Activated T-cell treated with anti-CD3 and anti-CD28 coated beads, Interleukin-2, amount 50 U/mL, for 72 hours (primary cell): ENCODE results near the gene BRAP. TPM values are rescaled to one million over a fixed set of nuclear protein-coding genes. Genes with fewer than 3 reads are reported as not detected.
A peak's percentile ranks its signal among the peaks of the same experiment; 100 is the strongest.
"Not testable (repeated sequence)": the region's sequence is repeated elsewhere in the genome, so short reads cannot be mapped to it uniquely, and the experiment has no call there.

ENCODE experiments used
- ATAC-seq, 2 donors: fragments of 150-1000 bp; cut with Tn5 transposase; replicated peaks in 1 of 2; 2 replicates each; pipeline ENCODE4 v1.10.0; 2021; ENCODE audit warnings: moderate library complexity in 2 of 2, mild to moderate bottlenecking in 1 of 2
- DNase-seq, 2 donors: peaks; one replicate each; pipeline ENCODE4 v3.0.0; 2021 to 2022; ENCODE audit warnings: mixed read lengths in 1 of 2
- H3K27ac Mint-ChIP-seq: one replicate; pipeline ENCODE4 v1.8.0; 2022; ENCODE audit warnings: mild to moderate bottlenecking, moderate library complexity, mixed read lengths
- H3K27me3 Mint-ChIP-seq: one replicate; pipeline ENCODE4 v1.8.0; 2022; ENCODE audit warnings: low read depth, mixed read lengths
- H3K36me3 Mint-ChIP-seq, 2 donors: one replicate each; pipeline ENCODE4 v1.8.0; 2022; ENCODE audit warnings: mixed read lengths in 2 of 2, mild to moderate bottlenecking in 1 of 2; ENCODE audit not compliant: insufficient read depth in 2 of 2
- H3K4me1 Mint-ChIP-seq: one replicate; pipeline ENCODE4 v1.8.0; 2022; ENCODE audit warnings: low read depth, mixed read lengths
- H3K4me3 Mint-ChIP-seq, 2 donors: one replicate each; pipeline ENCODE4 v1.8.0; 2022; ENCODE audit warnings: mild to moderate bottlenecking in 2 of 2, mixed read lengths in 2 of 2, moderate library complexity in 2 of 2
- H3K9me3 Mint-ChIP-seq, 2 donors: one replicate each; pipeline ENCODE4 v1.8.0; 2022; ENCODE audit warnings: mixed read lengths in 2 of 2
- total RNA-seq, 2 donors: library from RNA; stranded (reverse); gene quantifications; one replicate each; pipeline ENCODE4 v1.2.3, GENCODE V29; 2022

BRAP gene, protein sequence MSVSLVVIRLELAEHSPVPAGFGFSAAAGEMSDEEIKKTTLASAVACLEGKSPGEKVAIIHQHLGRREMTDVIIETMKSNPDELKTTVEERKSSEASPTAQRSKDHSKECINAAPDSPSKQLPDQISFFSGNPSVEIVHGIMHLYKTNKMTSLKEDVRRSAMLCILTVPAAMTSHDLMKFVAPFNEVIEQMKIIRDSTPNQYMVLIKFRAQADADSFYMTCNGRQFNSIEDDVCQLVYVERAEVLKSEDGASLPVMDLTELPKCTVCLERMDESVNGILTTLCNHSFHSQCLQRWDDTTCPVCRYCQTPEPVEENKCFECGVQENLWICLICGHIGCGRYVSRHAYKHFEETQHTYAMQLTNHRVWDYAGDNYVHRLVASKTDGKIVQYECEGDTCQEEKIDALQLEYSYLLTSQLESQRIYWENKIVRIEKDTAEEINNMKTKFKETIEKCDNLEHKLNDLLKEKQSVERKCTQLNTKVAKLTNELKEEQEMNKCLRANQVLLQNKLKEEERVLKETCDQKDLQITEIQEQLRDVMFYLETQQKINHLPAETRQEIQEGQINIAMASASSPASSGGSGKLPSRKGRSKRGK
- total RNA-seq: 10 to 100 TPM; 20.2 to 32.1 TPM

DNA sequence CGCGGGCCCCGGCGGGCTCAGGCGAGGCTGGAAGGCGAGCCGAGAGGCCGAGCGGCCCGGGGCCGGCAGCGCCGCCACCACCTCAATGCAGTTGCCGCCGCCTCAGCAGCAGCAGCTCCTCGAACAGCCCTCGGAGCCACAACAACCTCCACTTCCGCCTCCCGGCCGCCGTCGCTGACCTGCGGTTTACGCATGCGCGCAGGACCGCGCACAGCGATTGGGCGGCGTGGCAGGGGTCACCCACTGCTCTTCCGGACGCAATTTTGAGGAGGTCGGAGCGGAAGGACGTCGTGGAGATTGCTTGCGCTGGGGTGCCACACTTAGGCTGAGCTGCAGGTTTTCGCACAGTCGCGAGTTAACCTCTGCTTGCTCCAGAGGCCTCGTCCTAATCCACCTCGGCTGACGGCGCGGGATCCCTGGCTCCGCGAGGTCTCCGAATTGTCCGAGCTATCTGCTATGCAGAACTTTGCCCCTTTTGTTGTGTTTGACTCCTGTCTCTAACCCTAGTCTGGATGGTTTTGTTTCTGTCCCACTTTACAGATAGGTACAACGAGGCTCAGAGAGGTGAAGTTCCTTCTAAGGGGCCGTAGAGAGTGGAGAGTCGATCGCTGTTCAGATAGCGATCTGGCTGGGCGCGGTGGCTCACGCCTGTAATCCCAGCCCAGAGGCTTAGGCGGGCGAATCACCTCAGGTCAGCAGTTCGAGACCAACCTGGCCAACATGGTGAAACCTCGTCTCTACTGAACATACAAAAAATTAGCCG is at the start of gene BRAP, which contains the start of gene ACAD10:
Gene BRAP (minus strand): TSS at position 146 of the 763 bp plus-strand sequence. CDS start 164 bp downstream, outside the sequence.
Gene ACAD10 (plus strand): TSS at position 243 of the 763 bp plus-strand sequence. CDS start 6,657 bp downstream, outside the sequence.
- Mint-ChIP-seq H3K27ac (peak within 1 kb of the TSS; percentile 99), H3K4me1 (peaks cover 37% of the 10 kb centered on the region), H3K36me3 (peaks cover 11 to 19% of the 10 kb centered on the region in 2 donors), H3K9me3 (no peaks in the 10 kb centered on the region), H3K27me3 (no peaks in the 10 kb centered on the region), H3K4me3 (peak within 1 kb of the TSS; percentile 92 to 97)
- ATAC-seq (peak; percentile 97), DNase-seq (peak; percentile 96 to 97)

DNA sequence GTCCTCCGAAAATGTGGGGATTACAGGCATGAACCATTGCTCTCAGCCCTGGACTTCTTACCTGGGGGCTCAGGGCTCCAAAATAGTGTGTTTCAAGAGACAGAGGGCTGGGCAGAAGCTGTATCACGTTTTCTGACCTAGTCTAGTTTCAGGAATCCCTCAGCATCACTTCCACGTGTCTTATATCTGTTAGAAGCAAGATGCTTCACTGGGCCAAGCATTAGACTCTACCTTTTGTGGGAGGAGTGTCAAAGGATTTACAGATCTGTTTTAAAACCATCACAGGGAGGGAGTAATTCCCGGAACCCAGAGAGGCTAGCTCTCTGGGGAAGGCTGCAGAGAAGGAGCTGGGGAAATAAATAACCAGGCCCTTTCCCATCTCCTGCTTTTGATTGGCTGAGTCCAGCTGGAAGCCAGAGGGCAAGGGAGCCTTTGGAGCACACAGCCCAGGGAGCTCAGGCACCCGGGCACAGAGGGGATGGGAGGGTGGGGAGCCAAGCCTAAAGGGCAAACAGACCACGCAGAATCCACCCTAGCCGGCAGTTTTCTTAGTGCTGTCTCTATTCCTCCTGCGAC is 47.7 kb upstream of the BRAP start:
- no peaks in the 10 kb centered on the region for H3K4me1 Mint-ChIP-seq
- H3K27ac Mint-ChIP-seq: no peak overlapping the region
- no peaks in the 10 kb centered on the region for H3K9me3 Mint-ChIP-seq
- H3K36me3 Mint-ChIP-seq: peaks cover 3 to 6% of the 10 kb centered on the region in 2 donors
- H3K4me3 Mint-ChIP-seq: no peak overlapping the region
- DNase-seq (no peak), ATAC-seq (no peak)
- no peaks in the 10 kb centered on the region for H3K27me3 Mint-ChIP-seq

- no peaks in the 10 kb centered on the region for H3K4me1 Mint-ChIP-seq
- H3K4me3 Mint-ChIP-seq: no peak overlapping the region
- no peaks in the 10 kb centered on the region for H3K27me3 Mint-ChIP-seq
- H3K36me3 Mint-ChIP-seq: peaks cover 3 to 6% of the 10 kb centered on the region in 2 donors
- ATAC-seq (no peak), DNase-seq (no peak)
- no peaks in the 10 kb centered on the region for H3K9me3 Mint-ChIP-seq
- H3K27ac Mint-ChIP-seq: no peak overlapping the region
Measured at GRCh38 chr12:111732786-111733185, 47.0 kb upstream of the BRAP start.

GRCh38 chr12:111730420-111730819 is 44.7 kb upstream of the BRAP start:
- Mint-ChIP-seq H3K27ac (no peak overlapping the region), H3K9me3 (no peaks in the 10 kb centered on the region), H3K27me3 (no peaks in the 10 kb centered on the region), H3K36me3 (peaks cover 2 to 4% of the 10 kb centered on the region in 2 donors), H3K4me3 (no peak overlapping the region), H3K4me1 (no peaks in the 10 kb centered on the region)
- ATAC-seq: no peak
- DNase-seq: no peak

DNA sequence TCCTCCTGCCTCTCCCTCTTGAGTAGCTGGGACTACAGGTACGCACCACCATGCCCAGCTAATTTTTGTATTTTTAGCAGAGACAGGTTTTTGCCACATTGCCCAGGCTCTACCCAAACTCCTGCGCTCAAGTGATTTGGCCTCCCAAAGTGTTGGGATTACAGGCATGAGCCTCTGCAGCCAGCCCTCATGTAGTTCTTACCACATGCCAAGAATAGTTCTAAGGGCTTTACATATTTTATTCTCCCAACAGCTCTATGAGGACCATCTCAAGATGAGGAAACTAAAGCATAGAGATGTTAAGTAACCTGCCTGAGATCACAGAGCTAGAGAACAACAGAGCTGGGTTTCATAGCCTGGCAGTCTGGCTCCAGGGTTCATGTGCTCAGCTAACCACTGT is 43.0 kb upstream of the BRAP start:
- H3K4me3 Mint-ChIP-seq: no peak overlapping the region
- ATAC-seq (no peak), DNase-seq (no peak)
- H3K36me3 Mint-ChIP-seq: peaks cover 2 to 8% of the 10 kb centered on the region in 2 donors
- H3K4me1 Mint-ChIP-seq: no peaks in the 10 kb centered on the region
- H3K9me3 Mint-ChIP-seq: no peaks in the 10 kb centered on the region
- no peak overlapping the region for H3K27ac Mint-ChIP-seq
- no peaks in the 10 kb centered on the region for H3K27me3 Mint-ChIP-seq

GRCh38 chr12:111723646-111724360 is 38.0 kb upstream of the BRAP start:
- H3K9me3 Mint-ChIP-seq, H3K27me3 Mint-ChIP-seq, H3K4me3 Mint-ChIP-seq, H3K27ac Mint-ChIP-seq, ATAC-seq, H3K4me1 Mint-ChIP-seq, DNase-seq: not testable (repeated sequence)
- H3K36me3 Mint-ChIP-seq: peaks cover 0 to 10% of the 10 kb centered on the region in 2 donors

DNA sequence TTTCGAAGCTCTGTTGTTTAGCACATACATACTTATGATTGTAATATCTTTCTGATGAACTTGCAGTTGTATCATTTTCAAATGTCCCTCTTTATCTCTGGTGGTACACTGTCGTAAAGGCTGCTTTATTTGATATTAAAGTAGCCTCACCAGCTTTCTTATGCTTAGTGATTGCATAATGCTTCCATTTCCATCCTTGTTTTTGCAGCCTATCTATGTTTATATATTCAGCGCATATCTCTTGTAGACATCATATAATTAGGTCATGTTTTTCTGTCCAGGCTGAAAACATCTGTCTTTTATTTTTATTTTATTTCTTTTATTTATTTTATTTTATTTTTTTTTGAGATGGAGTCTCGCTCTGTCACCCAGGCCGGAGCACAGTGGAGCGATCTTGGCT is 34.7 kb upstream of the BRAP start:
- Mint-ChIP-seq H3K4me1 (no peaks in the 10 kb centered on the region), H3K27ac (no peak overlapping the region), H3K4me3 (no peak overlapping the region), H3K36me3 (peaks cover 0 to 10% of the 10 kb centered on the region in 2 donors), H3K27me3 (no peaks in the 10 kb centered on the region), H3K9me3 (no peaks in the 10 kb centered on the region)
- ATAC-seq (no peak), DNase-seq (no peak)

GRCh38 chr12:111719316-111719715 is 33.6 kb upstream of the BRAP start:
- not testable (repeated sequence) for ATAC-seq, H3K9me3 Mint-ChIP-seq, H3K4me3 Mint-ChIP-seq, DNase-seq, H3K36me3 Mint-ChIP-seq, H3K27me3 Mint-ChIP-seq, H3K27ac Mint-ChIP-seq, H3K4me1 Mint-ChIP-seq

DNA sequence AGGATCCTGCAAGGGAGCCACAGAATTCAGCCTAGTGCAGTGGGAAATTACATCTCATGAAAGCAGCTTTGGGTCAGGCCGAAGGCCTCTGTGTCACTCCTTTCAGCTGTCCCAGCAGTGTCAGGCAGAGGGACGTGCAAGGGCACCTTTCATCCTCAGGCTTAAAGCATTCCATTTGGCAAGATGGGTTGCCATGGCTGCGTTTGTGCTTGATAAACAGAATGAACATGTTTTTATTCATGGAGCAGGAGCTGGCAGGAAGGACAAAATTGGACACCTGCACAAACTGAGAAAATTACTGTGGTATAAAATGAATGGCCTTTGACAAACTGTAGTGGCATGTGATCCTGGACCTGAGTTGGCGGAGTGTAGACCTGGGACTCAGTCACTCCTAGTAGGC is 29.5 kb upstream of the BRAP start:
- no peaks in the 10 kb centered on the region for H3K4me1 Mint-ChIP-seq
- DNase-seq (no peak), ATAC-seq (no peak)
- H3K27ac Mint-ChIP-seq: no peak overlapping the region
- peaks cover 0 to 5% of the 10 kb centered on the region in 2 donors for H3K36me3 Mint-ChIP-seq
- H3K4me3 Mint-ChIP-seq: no peak overlapping the region
- no peaks in the 10 kb centered on the region for H3K9me3 Mint-ChIP-seq
- no peaks in the 10 kb centered on the region for H3K27me3 Mint-ChIP-seq

DNA sequence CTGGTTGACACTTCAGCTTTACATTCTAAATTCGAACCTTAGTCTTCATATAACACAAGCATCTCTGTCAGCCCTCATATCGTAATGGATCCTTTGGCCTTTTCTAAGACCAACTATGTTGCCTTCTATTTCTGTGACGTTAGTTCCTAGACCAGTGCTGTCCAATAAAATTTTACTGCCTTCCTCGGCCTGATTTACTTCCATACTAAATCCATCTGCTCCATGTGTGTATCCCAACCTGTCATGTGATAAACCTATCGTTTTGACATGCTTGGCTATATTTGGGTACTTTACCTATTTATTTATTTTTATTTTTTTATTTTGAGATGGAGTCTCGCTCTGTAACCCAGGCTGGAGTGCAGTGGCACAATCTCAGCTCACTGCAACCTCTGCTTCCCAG is 20.4 kb upstream of the BRAP start:
- Mint-ChIP-seq H3K9me3 (no peaks in the 10 kb centered on the region), H3K4me1 (no peaks in the 10 kb centered on the region), H3K4me3 (no peak overlapping the region), H3K27me3 (no peaks in the 10 kb centered on the region), H3K36me3 (peaks cover 0 to 7% of the 10 kb centered on the region in 2 donors), H3K27ac (no peak overlapping the region)
- ATAC-seq (no peak), DNase-seq (no peak)

GRCh38 chr12:111705672-111706071 is 19.9 kb upstream of the BRAP start:
- DNase-seq (no peak), ATAC-seq (no peak)
- no peaks in the 10 kb centered on the region for H3K27me3 Mint-ChIP-seq
- H3K4me1 Mint-ChIP-seq: no peaks in the 10 kb centered on the region
- no peak overlapping the region for H3K27ac Mint-ChIP-seq
- peaks cover 0 to 7% of the 10 kb centered on the region in 2 donors for H3K36me3 Mint-ChIP-seq
- H3K4me3 Mint-ChIP-seq: no peak overlapping the region
- H3K9me3 Mint-ChIP-seq: no peaks in the 10 kb centered on the region

DNA sequence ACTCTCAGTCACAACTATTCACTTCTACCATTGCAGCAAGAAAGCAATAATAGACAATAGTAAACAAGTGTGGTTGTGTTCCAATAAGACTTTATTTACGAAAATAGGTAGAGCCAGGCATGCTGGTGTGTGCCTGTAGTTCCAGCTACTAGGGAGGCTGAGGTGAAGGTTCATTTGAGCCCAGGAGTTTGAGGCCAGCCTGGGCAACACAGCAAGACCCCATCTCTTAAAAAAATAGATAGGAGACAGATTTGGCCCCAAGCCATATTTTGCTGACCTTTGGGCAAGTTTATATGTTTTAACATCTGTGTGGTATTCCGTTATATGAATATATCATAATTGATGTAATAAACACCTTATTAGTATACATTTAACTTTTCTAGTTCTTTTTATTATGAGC is 14.2 kb upstream of the BRAP start:
- Mint-ChIP-seq H3K27ac (no peak overlapping the region), H3K9me3 (no peaks in the 10 kb centered on the region), H3K4me3 (no peak overlapping the region), H3K4me1 (no peaks in the 10 kb centered on the region), H3K36me3 (peaks cover 0 to 20% of the 10 kb centered on the region in 2 donors), H3K27me3 (no peaks in the 10 kb centered on the region)
- DNase-seq (no peak), ATAC-seq (no peak)
